Gastrocnemius medialis (tissue), 4 donors: ENCODE results near the gene SLC1A4. TPM values are rescaled to one million over a fixed set of nuclear protein-coding genes. Genes with fewer than 3 reads are reported as not detected.

ENCODE experiments used
- ATAC-seq, 2 donors: fragments of 150-250 bp; one replicate each; pipeline ENCODE4 v1.9.1; 2016
- DNase-seq, 2 donors: peaks; one replicate each; pipeline ENCODE4 v3.0.0-alpha.2; 2019
- H3K27ac ChIP-seq, 4 donors: fragments of 200-600 bp; sonication (generic); 1 replicate in 1 of 4; 2 replicates in 3 of 4; pipeline ENCODE4 v1.5.1; 2016 to 2018; ENCODE audit warnings: mild to moderate bottlenecking in 2 of 4, moderate library complexity in 1 of 4
- H3K27me3 ChIP-seq, 3 donors: fragments of 200-600 bp; sonication (generic) in 2 of 3; 1 replicate in 1 of 3; 2 replicates in 2 of 3; pipeline versions ENCODE4 v1.5.1 to v1.6.0; 2016 to 2019; ENCODE audit warnings: mild to moderate bottlenecking in 1 of 3, moderate library complexity in 1 of 3
- H3K36me3 ChIP-seq, 2 donors: fragments of 200-600 bp; sonication (generic) in 1 of 2; one replicate each; pipeline ENCODE4 v1.5.1; 2017 to 2018
- H3K4me1 ChIP-seq, 2 donors: fragments of 200-600 bp; sonication (generic) in 1 of 2; one replicate each; pipeline ENCODE4 v1.5.1; 2016 to 2017; ENCODE audit warnings: mild to moderate bottlenecking in 2 of 2
- H3K4me3 ChIP-seq, 4 donors: fragments of 200-600 bp; sonication (generic) in 3 of 4; 1 replicate in 1 of 4; 2 replicates in 3 of 4; pipeline ENCODE4 v1.5.1; 2016 to 2019; ENCODE audit warnings: mild to moderate bottlenecking in 2 of 4
- H3K9me3 ChIP-seq, 3 donors: fragments of 200-600 bp; sonication (generic) in 2 of 3; 1 replicate in 1 of 3; 2 replicates in 2 of 3; pipeline ENCODE4 v1.5.1; 2016 to 2019
- POLR2A ChIP-seq, 2 donors: fragments of 450-650 bp; IDR thresholded peaks; one replicate each; pipeline ENCODE4 v1.6.1; 2017; ENCODE audit warnings: antibody characterized with exemption in 2 of 2, mild to moderate bottlenecking in 2 of 2, moderate library complexity in 2 of 2
- in situ Hi-C, 4 donors: fragments of 200-750 bp; cut with MboI; loops; one replicate each; pipeline versions ENCODE4 v1.15.0 to v1.8.0; 2017; ENCODE audit warnings: low sequenced_read_pairs in 4 of 4
- intact Hi-C: fragments of 100-400 bp; cut with DNase I; formaldehyde crosslinking; loops from one replicate; pipeline ENCODE4 v1.15.1; 2023; ENCODE audit warnings: low total_unique reads
- total RNA-seq, 4 donors: library from RNA; depleted of rRNA; stranded (reverse); fragments of >200 nt; gene quantifications; one replicate each; pipeline versions ENCODE4 v1.1.0 to v1.2.3, GENCODE V29; 2016
- TF ChIP-seq, protein P1 (sequence below), 5 experiments: fragments of 450-650 bp in 3 of 5; fragments of 200-600 bp in 2 of 5; sonication (generic) in 2 of 5; IDR thresholded peaks in 4 of 5; conservative IDR thresholded peaks in 1 of 5; 1 replicate in 4 of 5; 2 replicates in 1 of 5; pipeline ENCODE4 v1.5.1; 2016 to 2019; ENCODE audit warnings: antibody characterized with exemption in 5 of 5, mild to moderate bottlenecking in 3 of 5, moderate library complexity in 3 of 5

Gene SLC1A4
- 10 to 100 TPM in 3 of 4 donors, 1 to 10 TPM in 1; 5.4 to 54.1 (median 14.1) TPM for total RNA-seq

DNA sequence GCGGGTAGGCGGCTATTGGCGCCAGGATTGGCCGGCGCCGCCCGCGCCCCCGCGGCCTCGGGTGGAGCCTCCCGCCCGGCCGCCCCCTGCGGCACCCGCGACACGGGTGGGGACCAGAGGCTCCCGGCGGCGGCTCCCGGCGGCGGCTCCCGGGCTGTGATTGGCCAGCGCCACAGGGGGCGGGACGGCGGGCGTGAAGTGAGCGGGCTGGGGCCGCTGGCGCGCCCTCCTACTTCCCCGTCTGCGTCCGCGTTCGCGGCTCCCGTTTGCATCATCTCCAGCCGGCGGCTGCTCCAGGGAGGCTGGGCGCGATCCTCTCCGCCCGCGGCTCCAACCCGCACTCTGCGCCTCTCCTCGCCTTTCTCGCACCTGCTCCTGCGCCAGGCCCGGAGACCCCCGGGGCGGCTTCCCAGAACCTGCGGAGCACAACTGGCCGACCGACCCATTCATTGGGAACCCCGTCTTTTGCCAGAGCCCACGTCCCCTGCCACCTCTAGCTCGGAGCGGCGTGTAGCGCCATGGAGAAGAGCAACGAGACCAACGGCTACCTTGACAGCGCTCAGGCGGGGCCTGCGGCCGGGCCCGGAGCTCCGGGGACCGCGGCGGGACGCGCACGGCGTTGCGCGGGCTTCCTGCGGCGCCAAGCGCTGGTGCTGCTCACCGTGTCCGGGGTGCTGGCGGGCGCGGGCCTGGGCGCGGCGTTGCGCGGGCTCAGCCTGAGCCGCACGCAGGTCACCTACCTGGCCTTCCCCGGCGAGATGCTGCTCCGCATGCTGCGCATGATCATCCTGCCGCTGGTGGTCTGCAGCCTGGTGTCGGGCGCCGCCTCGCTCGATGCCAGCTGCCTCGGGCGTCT lies at the start of gene SLC1A4:
Gene SLC1A4 (plus strand): TSS at position 274 of the 856 bp plus-strand sequence. CDS start 245 bp downstream, at position 519.
- DNase-seq (peak; percentile 86 to 95), ATAC-seq (peak; percentile 66 to 68)
- peak; percentile 91 to 97 for TF ChIP-seq POLR2A (IDR thresholded peaks at IDR 0.05)
- TF ChIP-seq, protein P1, sequence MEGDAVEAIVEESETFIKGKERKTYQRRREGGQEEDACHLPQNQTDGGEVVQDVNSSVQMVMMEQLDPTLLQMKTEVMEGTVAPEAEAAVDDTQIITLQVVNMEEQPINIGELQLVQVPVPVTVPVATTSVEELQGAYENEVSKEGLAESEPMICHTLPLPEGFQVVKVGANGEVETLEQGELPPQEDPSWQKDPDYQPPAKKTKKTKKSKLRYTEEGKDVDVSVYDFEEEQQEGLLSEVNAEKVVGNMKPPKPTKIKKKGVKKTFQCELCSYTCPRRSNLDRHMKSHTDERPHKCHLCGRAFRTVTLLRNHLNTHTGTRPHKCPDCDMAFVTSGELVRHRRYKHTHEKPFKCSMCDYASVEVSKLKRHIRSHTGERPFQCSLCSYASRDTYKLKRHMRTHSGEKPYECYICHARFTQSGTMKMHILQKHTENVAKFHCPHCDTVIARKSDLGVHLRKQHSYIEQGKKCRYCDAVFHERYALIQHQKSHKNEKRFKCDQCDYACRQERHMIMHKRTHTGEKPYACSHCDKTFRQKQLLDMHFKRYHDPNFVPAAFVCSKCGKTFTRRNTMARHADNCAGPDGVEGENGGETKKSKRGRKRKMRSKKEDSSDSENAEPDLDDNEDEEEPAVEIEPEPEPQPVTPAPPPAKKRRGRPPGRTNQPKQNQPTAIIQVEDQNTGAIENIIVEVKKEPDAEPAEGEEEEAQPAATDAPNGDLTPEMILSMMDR (IDR thresholded peaks at IDR 0.05 in 4 of 5, conservative IDR thresholded peaks at IDR 0.05 in 1 of 5) = no peak
- peak within 1 kb of the TSS; percentile 89 to 97 (median 96) for H3K27ac ChIP-seq
- no peaks in the 10 kb centered on the region for H3K36me3 ChIP-seq
- in situ Hi-C loops = no loop called here
- no peaks in the 10 kb centered on the region for H3K9me3 ChIP-seq
- no peaks in the 10 kb centered on the region for H3K27me3 ChIP-seq
- peaks cover 57 to 60% of the 10 kb centered on the region in 2 donors for H3K4me1 ChIP-seq
- peak within 1 kb of the TSS; percentile 73 to 99 (median 92) for H3K4me3 ChIP-seq
- intact Hi-C loops = loop anchor here (2.0 to 10.0 kb wide), 6 partner anchors 53 to 443 kb away; partner anchors contain the start of genes CEP68, RAB1A, SERTAD2 and SPRED2

DNA sequence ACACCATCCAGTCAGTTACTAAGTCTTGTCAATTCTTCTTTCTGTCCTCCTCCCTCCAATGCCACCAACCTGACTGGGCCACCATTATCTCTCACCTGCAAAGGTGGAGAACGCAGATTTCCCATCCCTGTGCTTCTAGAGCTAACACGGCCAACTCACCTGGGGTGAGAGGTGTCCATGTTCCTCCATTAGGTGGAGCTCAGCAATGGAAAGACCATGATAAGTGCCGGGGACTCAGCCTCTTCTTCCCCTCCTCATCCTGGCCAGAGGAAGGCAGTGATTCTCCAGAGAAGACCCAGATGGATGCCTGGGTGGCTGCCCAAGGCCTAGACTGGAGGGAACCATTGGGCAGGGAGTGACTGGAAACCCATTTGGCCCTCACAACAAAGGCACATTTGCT lies 48.1 kb upstream of the SLC1A4 start:
- no peak for TF ChIP-seq POLR2A (IDR thresholded peaks at IDR 0.05)
- TF ChIP-seq, protein P1 (IDR thresholded peaks at IDR 0.05 in 4 of 5, conservative IDR thresholded peaks at IDR 0.05 in 1 of 5) = no peak
- Histone ChIP-seq H3K4me3 (no peak overlapping the region), H3K27me3 (no peaks in the 10 kb centered on the region), H3K9me3 (no peaks in the 10 kb centered on the region), H3K27ac (peak overlapping the region in 1 of 4 donors; percentile 86), H3K4me1 (peaks cover 39 to 43% of the 10 kb centered on the region in 2 donors), H3K36me3 (no peaks in the 10 kb centered on the region)
- DNase-seq = no peak
- in situ Hi-C loops = no loop called here
- ATAC-seq = no peak
- intact Hi-C loops = loop anchor here (10.0 kb wide), 1 partner anchor 494 kb away; the partner anchor contains the start of gene SPRED2

DNA sequence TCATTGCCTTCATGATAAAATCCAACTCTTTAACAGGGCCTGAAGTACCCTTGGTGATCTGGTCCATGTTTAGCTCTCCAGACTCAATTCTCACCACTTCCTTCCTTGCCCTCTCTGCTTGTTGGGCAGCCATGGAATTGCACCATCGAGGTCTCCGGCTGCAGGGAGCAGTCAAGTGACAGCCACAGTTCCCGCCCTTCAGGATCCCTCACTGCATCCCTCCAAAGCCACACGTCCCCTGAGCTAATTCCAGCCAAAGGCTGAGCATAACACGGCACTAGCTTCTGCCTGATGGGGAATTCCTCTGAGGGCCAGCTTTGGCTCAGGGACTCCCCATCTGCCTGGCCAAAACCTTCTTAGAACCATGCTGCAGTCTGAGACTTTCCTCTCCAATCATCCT lies 47.4 kb upstream of the SLC1A4 start:
- no peaks in the 10 kb centered on the region for H3K36me3 ChIP-seq
- H3K9me3 ChIP-seq = no peaks in the 10 kb centered on the region
- intact Hi-C loops = loop anchor here (1.0 to 10.0 kb wide), 2 partner anchors 46 to 493 kb away; partner anchors contain the start of gene SPRED2
- ATAC-seq (no peak), DNase-seq (no peak)
- TF ChIP-seq, protein P1 (IDR thresholded peaks at IDR 0.05 in 4 of 5, conservative IDR thresholded peaks at IDR 0.05 in 1 of 5) = no peak
- TF ChIP-seq POLR2A (IDR thresholded peaks at IDR 0.05) = no peak
- in situ Hi-C loops = no loop called here
- peak overlapping the region; percentile 78 to 88 (median 86) for H3K27ac ChIP-seq
- no peak overlapping the region for H3K4me3 ChIP-seq
- H3K27me3 ChIP-seq = no peaks in the 10 kb centered on the region
- peaks cover 39 to 43% of the 10 kb centered on the region in 2 donors for H3K4me1 ChIP-seq

DNA sequence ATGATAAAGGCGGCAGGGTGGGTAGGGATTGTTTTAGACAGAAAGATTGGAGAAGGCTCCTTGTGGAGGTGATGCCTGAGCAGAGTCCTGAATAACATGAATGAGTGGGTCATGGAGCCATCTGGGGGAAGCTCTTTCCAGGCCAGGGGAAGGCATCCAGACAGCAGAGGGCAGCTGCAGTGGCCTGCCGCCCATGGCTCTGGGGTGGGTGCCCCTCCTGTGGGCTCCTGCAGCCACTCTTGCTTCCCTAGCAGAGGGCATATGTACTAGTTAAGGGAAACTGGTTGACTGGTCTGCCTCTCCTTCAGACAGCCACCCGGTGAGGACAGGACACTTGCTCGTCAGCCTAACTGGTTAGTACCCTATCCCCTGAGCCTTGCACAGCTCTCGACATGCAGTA lies 46.5 kb upstream of the SLC1A4 start:
- Histone ChIP-seq H3K27ac (peak overlapping the region; percentile 78 to 88 (median 86)), H3K9me3 (no peaks in the 10 kb centered on the region), H3K36me3 (no peaks in the 10 kb centered on the region), H3K4me1 (peaks cover 39 to 40% of the 10 kb centered on the region in 2 donors), H3K27me3 (no peaks in the 10 kb centered on the region), H3K4me3 (no peak overlapping the region)
- intact Hi-C loops = loop anchor here (1.0 to 10.0 kb wide), 3 partner anchors 33 to 492 kb away; partner anchors contain the start of gene SPRED2
- TF ChIP-seq, protein P1 (IDR thresholded peaks at IDR 0.05 in 4 of 5, conservative IDR thresholded peaks at IDR 0.05 in 1 of 5) = peak in 2 of 5 experiments; percentile 9 to 21
- no peak for TF ChIP-seq POLR2A (IDR thresholded peaks at IDR 0.05)
- in situ Hi-C loops = no loop called here
- peak; percentile 5 to 47 for ATAC-seq
- peak; percentile 48 to 65 for DNase-seq
